KMS-11 (cell line): Measurements from ENCODE around the gene TSPAN18.

ENCODE experiments used
- H2AFZ ChIP-seq: fragments of 200-600 bp; sonication (generic); 2 replicates; pipeline ENCODE4 v1.6.1; 2016; ENCODE audit warnings: antibody characterized with exemption, mixed run types, low read depth
- H3K27ac ChIP-seq: fragments of 200-600 bp; sonication (generic); 2 replicates; pipeline ENCODE4 v1.6.1; 2016; ENCODE audit warnings: mild to moderate bottlenecking, mixed run types
- H3K27me3 ChIP-seq: fragments of 200-600 bp; sonication (generic); 2 replicates; pipeline ENCODE4 v1.6.1; 2017; ENCODE audit warnings: mild to moderate bottlenecking, low read depth, mixed run types, moderate library complexity; ENCODE audit not compliant: insufficient read depth
- H3K36me3 ChIP-seq: fragments of 200-600 bp; sonication (generic); 2 replicates; pipeline ENCODE4 v1.6.1; 2017; ENCODE audit warnings: mild to moderate bottlenecking, mixed run types; ENCODE audit not compliant: insufficient read depth
- H3K4me1 ChIP-seq: fragments of 200-600 bp; sonication (generic); 2 replicates; pipeline ENCODE4 v1.6.1; 2016; ENCODE audit warnings: mild to moderate bottlenecking, low read depth, mixed run types; ENCODE audit not compliant: poor library complexity, severe bottlenecking
- H3K4me2 ChIP-seq: fragments of 200-600 bp; sonication (generic); 2 replicates; pipeline ENCODE4 v1.7.0; 2016; ENCODE audit warnings: mild to moderate bottlenecking, mixed run types
- H3K4me3 ChIP-seq: fragments of 200-600 bp; sonication (generic); IDR thresholded peaks from 2 replicates; pipeline ENCODE4 v1.6.1; 2017; ENCODE audit warnings: low read depth, low read length, mixed read lengths; ENCODE audit not compliant: insufficient read depth
- H3K79me2 ChIP-seq: fragments of 200-600 bp; sonication (generic); 2 replicates; pipeline ENCODE4 v1.6.1; 2016; ENCODE audit warnings: low read depth, mixed run types; ENCODE audit not compliant: insufficient read depth
- H3K9ac ChIP-seq: fragments of 200-600 bp; sonication (generic); 2 replicates; pipeline ENCODE4 v1.6.1; 2016; ENCODE audit warnings: mild to moderate bottlenecking, mixed run types
- H4K20me1 ChIP-seq: fragments of 200-600 bp; sonication (generic); 2 replicates; pipeline ENCODE4 v1.6.1; 2016; ENCODE audit warnings: mild to moderate bottlenecking, mixed run types; ENCODE audit not compliant: insufficient read depth
- TF ChIP-seq, protein P1 (sequence below): fragments of 200-600 bp; sonication (generic); conservative IDR thresholded peaks from 2 replicates; pipeline ENCODE4 v1.6.1; 2017; ENCODE audit warnings: low read depth, mild to moderate bottlenecking, antibody characterized with exemption, low read length, moderate library complexity, mixed read lengths

The TSPAN18 gene

DNA sequence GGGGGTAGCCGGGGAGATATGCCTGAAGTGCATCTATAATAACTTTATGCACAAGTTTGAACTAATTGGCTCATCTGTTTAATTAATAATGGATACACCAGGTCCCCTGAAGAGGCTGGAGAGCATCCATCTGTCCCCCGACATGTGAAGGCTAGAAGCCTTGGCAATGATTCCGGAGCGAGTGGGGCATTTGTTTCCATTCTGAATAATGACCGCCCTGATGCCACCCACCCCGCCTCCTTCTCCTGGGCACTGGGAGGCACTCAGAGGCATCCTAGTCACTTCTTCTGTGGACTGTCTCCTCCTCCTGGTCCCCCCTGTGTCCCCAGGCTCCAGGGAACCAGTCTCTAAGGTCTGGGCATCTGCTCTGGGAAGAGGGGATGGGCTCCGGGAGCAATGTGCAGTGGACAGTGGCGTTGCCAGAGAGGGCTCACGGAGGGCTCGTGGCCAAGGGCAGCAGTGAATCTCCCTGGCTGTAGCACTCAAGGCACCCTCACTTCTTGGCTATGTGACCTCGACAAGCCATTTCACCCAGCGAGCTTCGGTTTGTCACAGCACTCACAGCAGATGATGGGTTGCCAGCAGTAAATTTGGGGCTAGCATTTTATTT, 64.7 kb downstream of the TSPAN18 start:
- no peaks in the 10 kb centered on the region for H3K27me3 ChIP-seq
- H2AFZ ChIP-seq, result no peak overlapping the region
- H3K4me1 ChIP-seq, result no peaks in the 10 kb centered on the region
- H3K4me3 ChIP-seq, result no peak overlapping the region
- H3K79me2 ChIP-seq, result no peaks in the 10 kb centered on the region
- no peaks in the 10 kb centered on the region for H3K36me3 ChIP-seq
- H3K27ac ChIP-seq, result no peak overlapping the region
- H3K9ac ChIP-seq, result no peak overlapping the region
- H3K4me2 ChIP-seq, result no peak overlapping the region
- H4K20me1 ChIP-seq, result no peaks in the 10 kb centered on the region
- TF ChIP-seq, protein P1, sequence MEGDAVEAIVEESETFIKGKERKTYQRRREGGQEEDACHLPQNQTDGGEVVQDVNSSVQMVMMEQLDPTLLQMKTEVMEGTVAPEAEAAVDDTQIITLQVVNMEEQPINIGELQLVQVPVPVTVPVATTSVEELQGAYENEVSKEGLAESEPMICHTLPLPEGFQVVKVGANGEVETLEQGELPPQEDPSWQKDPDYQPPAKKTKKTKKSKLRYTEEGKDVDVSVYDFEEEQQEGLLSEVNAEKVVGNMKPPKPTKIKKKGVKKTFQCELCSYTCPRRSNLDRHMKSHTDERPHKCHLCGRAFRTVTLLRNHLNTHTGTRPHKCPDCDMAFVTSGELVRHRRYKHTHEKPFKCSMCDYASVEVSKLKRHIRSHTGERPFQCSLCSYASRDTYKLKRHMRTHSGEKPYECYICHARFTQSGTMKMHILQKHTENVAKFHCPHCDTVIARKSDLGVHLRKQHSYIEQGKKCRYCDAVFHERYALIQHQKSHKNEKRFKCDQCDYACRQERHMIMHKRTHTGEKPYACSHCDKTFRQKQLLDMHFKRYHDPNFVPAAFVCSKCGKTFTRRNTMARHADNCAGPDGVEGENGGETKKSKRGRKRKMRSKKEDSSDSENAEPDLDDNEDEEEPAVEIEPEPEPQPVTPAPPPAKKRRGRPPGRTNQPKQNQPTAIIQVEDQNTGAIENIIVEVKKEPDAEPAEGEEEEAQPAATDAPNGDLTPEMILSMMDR, result no peak

DNA sequence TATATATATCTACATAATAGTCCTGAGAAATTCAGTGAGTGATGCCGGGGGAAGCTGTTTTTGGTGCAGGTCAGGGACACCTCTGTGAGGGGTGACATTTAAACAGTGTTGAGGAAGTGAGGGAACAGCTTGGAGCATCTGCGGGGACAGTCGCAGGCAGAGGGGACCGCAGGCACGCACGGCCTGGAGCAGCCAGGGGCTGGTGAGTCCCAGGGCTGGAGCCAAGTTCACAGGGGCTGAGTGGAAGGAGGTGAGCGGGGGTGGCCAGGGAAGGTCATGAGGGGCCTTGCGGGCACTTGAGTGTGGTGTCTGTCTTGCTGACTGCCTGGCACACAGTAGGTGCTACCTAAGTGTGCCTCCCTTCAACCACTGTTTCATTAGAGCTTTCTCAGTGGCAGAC, 65.4 kb downstream of the TSPAN18 start:
- H3K36me3 ChIP-seq, result no peaks in the 10 kb centered on the region
- no peaks in the 10 kb centered on the region for H3K27me3 ChIP-seq
- no peaks in the 10 kb centered on the region for H4K20me1 ChIP-seq
- H3K79me2 ChIP-seq, result no peaks in the 10 kb centered on the region
- no peak overlapping the region for H3K9ac ChIP-seq
- no peak overlapping the region for H2AFZ ChIP-seq
- H3K4me1 ChIP-seq, result no peaks in the 10 kb centered on the region
- no peak overlapping the region for H3K4me2 ChIP-seq
- TF ChIP-seq, protein P1, result no peak
- no peak overlapping the region for H3K4me3 ChIP-seq
- H3K27ac ChIP-seq, result no peak overlapping the region

DNA sequence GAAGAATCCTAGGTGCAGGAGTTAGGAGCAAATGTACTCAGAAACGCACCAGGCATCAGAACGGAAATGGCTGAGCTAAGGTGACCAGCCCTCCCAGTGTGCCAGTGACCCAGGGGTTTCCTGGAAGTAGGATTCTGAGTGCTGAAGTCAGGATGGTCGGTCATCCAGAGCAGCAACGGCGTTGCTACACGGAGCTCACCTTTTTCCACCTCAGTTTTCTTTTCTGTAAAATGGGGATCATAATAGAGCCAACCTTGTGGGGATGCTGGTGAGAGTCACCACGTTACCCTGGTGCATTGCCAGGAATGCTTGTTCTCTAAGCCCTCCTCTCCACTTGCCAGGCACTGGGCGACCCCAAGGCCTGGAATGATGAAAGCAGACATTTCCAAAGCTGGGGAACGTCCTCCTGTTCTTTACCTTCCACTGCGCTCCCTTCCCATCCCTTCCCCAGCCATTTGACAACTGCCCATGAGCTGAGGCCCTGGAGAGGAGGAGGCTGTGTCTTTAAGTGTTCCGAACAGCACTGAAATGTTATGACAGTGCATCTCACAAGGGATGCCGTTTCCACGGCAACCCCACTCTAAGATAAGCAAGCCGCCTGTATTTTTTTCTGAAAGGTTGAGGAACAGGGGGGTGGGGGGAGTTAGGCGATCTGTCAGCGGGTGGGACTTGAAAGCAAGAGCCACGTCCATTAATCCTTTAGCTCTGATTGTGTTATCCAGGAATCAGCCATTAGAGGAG, 66.8 kb downstream of the TSPAN18 start:
- H3K4me1 ChIP-seq, result no peaks in the 10 kb centered on the region
- no peaks in the 10 kb centered on the region for H3K27me3 ChIP-seq
- H2AFZ ChIP-seq, result no peak overlapping the region
- no peak overlapping the region for H3K4me3 ChIP-seq
- no peaks in the 10 kb centered on the region for H4K20me1 ChIP-seq
- H3K9ac ChIP-seq, result no peak overlapping the region
- no peak overlapping the region for H3K27ac ChIP-seq
- no peak overlapping the region for H3K4me2 ChIP-seq
- TF ChIP-seq, protein P1, result no peak
- no peaks in the 10 kb centered on the region for H3K79me2 ChIP-seq
- no peaks in the 10 kb centered on the region for H3K36me3 ChIP-seq

DNA sequence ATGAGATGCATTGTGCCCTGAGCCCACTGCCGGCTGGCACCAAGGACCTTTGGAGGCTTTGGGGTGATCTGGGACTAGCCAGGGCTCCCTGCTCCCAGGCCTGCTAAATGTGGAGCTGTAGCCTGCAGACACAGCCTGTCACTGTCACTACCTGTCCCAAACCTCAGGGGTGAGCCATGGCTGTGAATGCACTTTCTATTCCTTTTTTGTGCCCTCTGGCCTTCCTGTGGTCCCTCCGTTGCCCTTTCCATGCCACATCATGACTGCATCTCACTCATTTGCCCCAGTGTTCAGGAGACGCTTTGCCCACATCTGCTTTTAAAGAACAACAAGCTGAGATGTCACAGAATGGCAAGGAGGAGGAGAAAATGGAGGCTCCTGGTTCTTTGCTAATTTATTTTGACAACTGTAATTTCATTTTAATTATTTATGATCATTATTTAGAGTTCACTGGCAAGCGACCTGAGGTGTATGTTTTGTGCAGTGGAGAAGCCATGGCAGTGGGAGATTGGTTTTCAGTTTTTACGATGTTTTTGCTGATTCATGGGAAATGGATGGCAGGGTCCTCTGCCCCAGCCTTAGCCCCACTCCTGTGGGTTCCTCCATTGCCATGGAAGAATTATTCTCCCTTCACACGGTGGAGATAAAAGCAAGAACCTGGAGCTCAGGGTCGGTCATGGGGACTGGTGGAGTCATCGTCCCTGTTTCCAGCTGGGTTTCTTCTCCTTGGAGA, 69.2 kb downstream of the TSPAN18 start:
- Histone ChIP-seq H3K79me2 (no peaks in the 10 kb centered on the region), H3K27me3 (no peaks in the 10 kb centered on the region), H3K4me3 (no peak overlapping the region), H2AFZ (no peak overlapping the region), H3K27ac (no peak overlapping the region), H4K20me1 (no peaks in the 10 kb centered on the region), H3K4me1 (no peaks in the 10 kb centered on the region), H3K36me3 (no peaks in the 10 kb centered on the region), H3K4me2 (no peak overlapping the region), H3K9ac (no peak overlapping the region)
- TF ChIP-seq, protein P1, result no peak
